ENCODE measurements around the gene ANKIB1. TPM values are rescaled to one million over a fixed set of nuclear protein-coding genes. Genes with fewer than 3 reads are reported as not detected.

ANKIB1 gene
- total and polyA plus RNA-seq, 9 of the 15 experiments (the other 6 are each of a cell fraction or from before 2014, with no cell fraction given), result 5.9 to 25.2 (median 16.1) TPM

DNA sequence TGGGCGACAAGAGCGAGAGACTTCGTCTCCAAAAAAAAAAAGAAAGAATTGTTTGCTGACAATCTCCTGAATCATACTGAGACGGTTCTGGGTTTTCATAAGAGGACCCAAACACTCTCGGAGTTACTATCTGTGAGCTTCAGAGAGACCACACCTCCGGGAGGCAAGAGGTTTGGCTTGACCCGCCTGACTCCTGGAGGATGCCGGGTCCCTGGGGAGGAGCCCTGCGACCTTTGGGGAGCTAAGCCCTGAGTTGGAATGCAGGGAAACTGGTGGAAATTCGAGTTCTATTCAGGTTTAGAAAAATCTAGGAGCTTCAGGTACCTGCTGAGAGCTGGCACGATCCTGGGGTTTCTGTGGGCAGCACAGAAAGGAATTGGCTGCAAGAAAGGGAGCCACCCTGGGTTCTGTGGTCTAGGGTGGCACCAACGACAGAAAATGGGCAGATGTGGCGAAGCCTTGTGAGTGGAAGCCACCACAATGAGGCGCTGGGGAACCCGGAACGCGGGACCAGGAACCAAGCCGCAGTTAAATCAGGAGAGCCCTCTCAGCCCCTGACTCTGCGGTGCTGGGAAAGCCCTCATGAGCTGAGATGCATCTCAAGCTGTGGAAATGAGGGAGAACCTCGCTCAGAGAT, 179.7 kb downstream of the ANKIB1 start:
- intact Hi-C loops (cut with micrococcal nuclease) (loop anchor here (10.0 kb wide), 1 partner anchor 629 kb away; no protein-coding TSS in a partner anchor), in situ Hi-C loops (cut with MboI) (loop anchor here (10.0 kb wide), 1 partner anchor 591 kb away; no protein-coding TSS in a partner anchor)
- no peaks in the 10 kb centered on the region for H3K9me1 ChIP-seq (ENCODE audit: control insufficient read depth, insufficient read depth, low read length)
- WGBS (ENCODE audit: insufficient coverage, low coverage, missing lambda C conversion rate), result 49% methylated on average over 20 of the region's 20 CpGs
- TF ChIP-seq SP2 (IDR thresholded peaks at IDR 0.05; ENCODE audit: extremely low read depth, low read depth, low read length, poor library complexity, severe bottlenecking) (no peak), PHB (CRISPR knock-in tag; IDR thresholded peaks at IDR 0.05) (no peak), CBX5 (IDR thresholded peaks at IDR 0.05; ENCODE audit: borderline replicate concordance, low read depth) (no peak), RBM22 (IDR thresholded peaks at IDR 0.05; ENCODE audit: low read depth, low read length, poor library complexity, severe bottlenecking) (no peak)
- H3K4me1 ChIP-seq (replicated peaks in 1 of 2; ENCODE audit: control insufficient read depth in 2 of 2, insufficient read depth in 2 of 2, low read length in 2 of 2), result peaks cover 14 to 20% of the 10 kb centered on the region in 2 experiments
- H3K9ac ChIP-seq (ENCODE audit: insufficient read depth in 1 of 2, low read depth in 2 of 2, low read length in 2 of 2), result peak overlapping the region in 1 of 2 experiments; percentile 53; a peak in 2 of 4 replicates
- BruUV-seq (replicated peaks), result no TSS peak
- no peaks in the 10 kb centered on the region for H3K79me2 ChIP-seq (ENCODE audit: control insufficient read depth, insufficient read depth, low read length)
- FAIRE-seq (no peak), DNase-seq (ENCODE audit: extremely low read depth in 1 of 4, low spot score in 3 of 4) (peak in 1 of 4 experiments; percentile 40), ATAC-seq (no peak)
- no peaks in the 10 kb centered on the region for H3K9me3 ChIP-seq (replicated peaks; ENCODE audit: control insufficient read depth, insufficient read depth, low read depth, low read length)
- H2AFZ ChIP-seq (ENCODE audit: low read depth, low read length), result peak overlapping the region; percentile 100
- CTCF ChIA-PET (ENCODE audit: low intra/inter-chr PET ratio), result interaction anchor here (1.8 kb wide), 1 partner anchor 22 kb away, joined by 10 read pairs; the partner anchor contains the start of gene GATAD1
- H3K36me3 ChIP-seq (ENCODE audit: control insufficient read depth, insufficient read depth, low read length), result no peaks in the 10 kb centered on the region; the same call in 2 of the 3 replicates
- H3K27me3 ChIP-seq (ENCODE audit: control insufficient read depth in 2 of 2, insufficient read depth in 2 of 2, low read length in 2 of 2), result no peaks in the 10 kb centered on the region
- no peak overlapping the region for H3K4me3 ChIP-seq
- H4K20me1 ChIP-seq (replicated peaks; ENCODE audit: control insufficient read depth, insufficient read depth, low read length), result no peaks in the 10 kb centered on the region
- peak overlapping the region; percentile 15; the same call in 1 of the 2 replicates for H3K4me2 ChIP-seq (ENCODE audit: insufficient read depth, low read length)
- POLR2A ChIA-PET, result interaction anchor here (1.1 to 3.3 kb wide), 2 partner anchors 10 to 22 kb away, joined by 6 to 13 read pairs; partner anchors contain the start of gene GATAD1
- no peak overlapping the region for H3K27ac ChIP-seq (ENCODE audit: extremely low read depth, low read depth, low read length)

All from K562 (cell line).